ENCODE measurements around the gene KRTAP10-12.
"Not testable (repeated sequence)": the region's sequence is repeated elsewhere in the genome, so short reads cannot be mapped to it uniquely, and the experiment has no call there.

KRTAP10-12 gene

GRCh38 chr21:44658913-44659595, 37.9 kb upstream of the KRTAP10-12 start:
- peaks cover 62% of the 10 kb centered on the region for H3K4me1 Mint-ChIP-seq (ENCODE audit: low read depth)
- peaks cover 9% of the 10 kb centered on the region for H3K36me3 Mint-ChIP-seq
- H3K27me3 Mint-ChIP-seq: no peaks in the 10 kb centered on the region
- H3K27ac Mint-ChIP-seq: peak overlapping the region; percentile 88
- H3K9me3 Mint-ChIP-seq (ENCODE audit: low read depth): peaks cover 6% of the 10 kb centered on the region
- peak overlapping the region; percentile 68 for H3K4me3 Mint-ChIP-seq

- not testable (repeated sequence) for H3K36me3 Mint-ChIP-seq; H3K4me3 Mint-ChIP-seq; H3K27ac Mint-ChIP-seq; H3K27me3 Mint-ChIP-seq; H3K9me3 Mint-ChIP-seq (ENCODE audit: low read depth)
- H3K4me1 Mint-ChIP-seq (ENCODE audit: low read depth): peaks cover 38% of the 10 kb centered on the region
Observed at GRCh38 chr21:44661567-44661966, 35.4 kb upstream of the KRTAP10-12 start.

- Mint-ChIP-seq H3K27me3 (no peaks in the 10 kb centered on the region), H3K36me3 (peaks cover 5% of the 10 kb centered on the region), H3K4me1 (ENCODE audit: low read depth) (peaks cover 7% of the 10 kb centered on the region), H3K27ac (no peak overlapping the region), H3K4me3 (no peak overlapping the region), H3K9me3 (ENCODE audit: low read depth) (peaks cover 7% of the 10 kb centered on the region)
Observed at GRCh38 chr21:44664691-44665090, 32.3 kb upstream of the KRTAP10-12 start.

GRCh38 chr21:44666401-44667320, 30.3 kb upstream of the KRTAP10-12 start, which contains the start of gene KRTAP12-2:
Gene KRTAP12-2 (minus strand): TSS chr21:44666927. CDS start chr21:44666886, 41 bp downstream.
- peaks cover 11% of the 10 kb centered on the region for H3K9me3 Mint-ChIP-seq (ENCODE audit: low read depth)
- H3K4me3 Mint-ChIP-seq: no peak within 1 kb of the TSS
- no peak within 1 kb of the TSS for H3K27ac Mint-ChIP-seq
- no peaks in the 10 kb centered on the region for H3K27me3 Mint-ChIP-seq
- no peaks in the 10 kb centered on the region for H3K4me1 Mint-ChIP-seq (ENCODE audit: low read depth)
- peaks cover 5% of the 10 kb centered on the region for H3K36me3 Mint-ChIP-seq

GRCh38 chr21:44667612-44668011, 29.4 kb upstream of the KRTAP10-12 start:
- H3K36me3 Mint-ChIP-seq: peaks cover 7% of the 10 kb centered on the region
- no peaks in the 10 kb centered on the region for H3K27me3 Mint-ChIP-seq
- H3K9me3 Mint-ChIP-seq (ENCODE audit: low read depth): peaks cover 12% of the 10 kb centered on the region
- no peak overlapping the region for H3K4me3 Mint-ChIP-seq
- H3K27ac Mint-ChIP-seq: no peak overlapping the region
- H3K4me1 Mint-ChIP-seq (ENCODE audit: low read depth): no peaks in the 10 kb centered on the region

- Mint-ChIP-seq H3K27ac (no peak overlapping the region), H3K4me3 (no peak overlapping the region), H3K27me3 (no peaks in the 10 kb centered on the region), H3K9me3 (ENCODE audit: low read depth) (peaks cover 16% of the 10 kb centered on the region), H3K36me3 (peaks cover 23% of the 10 kb centered on the region), H3K4me1 (ENCODE audit: low read depth) (no peaks in the 10 kb centered on the region)
Observed at GRCh38 chr21:44670642-44671432, 26.1 kb upstream of the KRTAP10-12 start.

GRCh38 chr21:44671911-44672310, 25.1 kb upstream of the KRTAP10-12 start:
- Mint-ChIP-seq H3K9me3 (ENCODE audit: low read depth) (peaks cover 16% of the 10 kb centered on the region), H3K36me3 (peaks cover 23% of the 10 kb centered on the region), H3K4me1 (ENCODE audit: low read depth) (no peaks in the 10 kb centered on the region), H3K4me3 (no peak overlapping the region), H3K27me3 (no peaks in the 10 kb centered on the region), H3K27ac (no peak overlapping the region)

GRCh38 chr21:44677881-44678280, 19.1 kb upstream of the KRTAP10-12 start:
- Mint-ChIP-seq H3K27me3 (no peaks in the 10 kb centered on the region), H3K36me3 (peaks cover 14% of the 10 kb centered on the region), H3K9me3 (ENCODE audit: low read depth) (peaks cover 2% of the 10 kb centered on the region), H3K4me3 (no peak overlapping the region), H3K27ac (no peak overlapping the region), H3K4me1 (ENCODE audit: low read depth) (no peaks in the 10 kb centered on the region)

- H3K27me3 Mint-ChIP-seq: peaks cover 2% of the 10 kb centered on the region
- peaks cover 4% of the 10 kb centered on the region for H3K4me1 Mint-ChIP-seq (ENCODE audit: low read depth)
- no peaks in the 10 kb centered on the region for H3K9me3 Mint-ChIP-seq (ENCODE audit: low read depth)
- no peaks in the 10 kb centered on the region for H3K36me3 Mint-ChIP-seq
- no peak overlapping the region for H3K4me3 Mint-ChIP-seq
- no peak overlapping the region for H3K27ac Mint-ChIP-seq
Observed at GRCh38 chr21:44681152-44681551, 15.8 kb upstream of the KRTAP10-12 start.

- H3K27me3 Mint-ChIP-seq: peaks cover 2% of the 10 kb centered on the region
- H3K36me3 Mint-ChIP-seq: no peaks in the 10 kb centered on the region
- no peak within 1 kb of the TSS for H3K4me3 Mint-ChIP-seq
- no peaks in the 10 kb centered on the region for H3K9me3 Mint-ChIP-seq (ENCODE audit: low read depth)
- H3K4me1 Mint-ChIP-seq (ENCODE audit: low read depth): peaks cover 8% of the 10 kb centered on the region
- no peak within 1 kb of the TSS for H3K27ac Mint-ChIP-seq
Observed at GRCh38 chr21:44681861-44682579, 15.0 kb upstream of the KRTAP10-12 start, which contains the start of gene KRTAP12-1. Gene KRTAP12-1 (minus strand): TSS chr21:44682163. CDS start chr21:44682123, 40 bp downstream.

- Mint-ChIP-seq H3K4me3 (no peak overlapping the region), H3K27me3 (peaks cover 2% of the 10 kb centered on the region), H3K36me3 (no peaks in the 10 kb centered on the region), H3K9me3 (ENCODE audit: low read depth) (no peaks in the 10 kb centered on the region), H3K27ac (no peak overlapping the region), H3K4me1 (ENCODE audit: low read depth) (peaks cover 8% of the 10 kb centered on the region)
Observed at GRCh38 chr21:44682580-44683151, 14.3 kb upstream of the KRTAP10-12 start.

- Mint-ChIP-seq H3K4me3 (no peak overlapping the region), H3K27ac (no peak overlapping the region), H3K36me3 (no peaks in the 10 kb centered on the region), H3K9me3 (ENCODE audit: low read depth) (no peaks in the 10 kb centered on the region), H3K4me1 (ENCODE audit: low read depth) (peaks cover 8% of the 10 kb centered on the region), H3K27me3 (peaks cover 2% of the 10 kb centered on the region)
Observed at GRCh38 chr21:44684077-44684476, 12.9 kb upstream of the KRTAP10-12 start.

GRCh38 chr21:44684483-44684882, 12.5 kb upstream of the KRTAP10-12 start:
- no peak overlapping the region for H3K4me3 Mint-ChIP-seq
- H3K4me1 Mint-ChIP-seq (ENCODE audit: low read depth): peaks cover 8% of the 10 kb centered on the region
- no peaks in the 10 kb centered on the region for H3K9me3 Mint-ChIP-seq (ENCODE audit: low read depth)
- H3K36me3 Mint-ChIP-seq: no peaks in the 10 kb centered on the region
- peaks cover 2% of the 10 kb centered on the region for H3K27me3 Mint-ChIP-seq
- no peak overlapping the region for H3K27ac Mint-ChIP-seq

- H3K9me3 Mint-ChIP-seq (ENCODE audit: low read depth); H3K27me3 Mint-ChIP-seq: not testable (repeated sequence)
Observed at GRCh38 chr21:44685050-44685449, 11.9 kb upstream of the KRTAP10-12 start.

More at GRCh38 chr21:44685050-44685449, 11.9 kb upstream of the KRTAP10-12 start:
- not testable (repeated sequence) for H3K4me3 Mint-ChIP-seq; H3K36me3 Mint-ChIP-seq; H3K27ac Mint-ChIP-seq; H3K4me1 Mint-ChIP-seq (ENCODE audit: low read depth)
